ENCODE results near the gene LYRM1.

The LYRM1 gene

DNA sequence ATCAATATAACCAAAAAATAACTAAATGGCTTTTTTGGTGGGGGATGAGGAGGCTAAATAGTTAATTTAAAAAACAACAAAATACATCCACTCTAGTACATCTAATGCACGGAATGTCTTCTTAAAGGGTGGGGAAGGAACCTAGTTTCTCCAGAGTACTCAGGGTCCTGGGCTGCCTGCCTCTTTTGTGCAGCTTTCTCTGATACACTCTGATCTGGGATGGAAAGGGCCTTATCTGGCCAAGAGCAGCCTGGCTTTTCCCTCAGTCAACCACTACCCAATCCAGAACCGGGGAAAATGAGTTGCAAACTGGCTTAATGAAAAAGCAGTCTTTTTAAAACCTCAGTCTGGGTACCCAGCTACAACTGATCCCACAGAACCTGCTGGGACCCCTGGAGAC lies 43.3 kb upstream of the LYRM1 start:
- Histone ChIP-seq H3K27ac (ENCODE audit: low read depth, low read length) (no peak overlapping the region), H3F3A (ENCODE audit: insufficient read depth) (no peaks in the 10 kb centered on the region), H3K79me2 (ENCODE audit: insufficient read depth, low read length) (no peaks in the 10 kb centered on the region), H3K27me3 (ENCODE audit: low read length) (no peaks in the 10 kb centered on the region), H3K4me2 (ENCODE audit: low read depth, low read length, poor library complexity, severe bottlenecking) (no peak overlapping the region), H3K36me3 (ENCODE audit: low read length) (no peaks in the 10 kb centered on the region), H3K9me2 (replicated peaks; ENCODE audit: insufficient read depth, low read length) (no peaks in the 10 kb centered on the region), H3K9ac (ENCODE audit: low read length) (no peak overlapping the region), H3K4me3 (ENCODE audit: insufficient read depth, low read length, poor library complexity, severe bottlenecking) (no peak overlapping the region), H3K9me3 (ENCODE audit: insufficient read depth, low read length) (no peaks in the 10 kb centered on the region), H2AFZ (ENCODE audit: low read depth, low read length, severe bottlenecking) (no peak overlapping the region), H4K20me1 (ENCODE audit: low read depth, low read length) (no peaks in the 10 kb centered on the region)
- no peak for TF ChIP-seq EZH2phosphoT487 (conservative IDR thresholded peaks at IDR 0.05; ENCODE audit: low read length)
- TF ChIP-seq, protein P1, sequence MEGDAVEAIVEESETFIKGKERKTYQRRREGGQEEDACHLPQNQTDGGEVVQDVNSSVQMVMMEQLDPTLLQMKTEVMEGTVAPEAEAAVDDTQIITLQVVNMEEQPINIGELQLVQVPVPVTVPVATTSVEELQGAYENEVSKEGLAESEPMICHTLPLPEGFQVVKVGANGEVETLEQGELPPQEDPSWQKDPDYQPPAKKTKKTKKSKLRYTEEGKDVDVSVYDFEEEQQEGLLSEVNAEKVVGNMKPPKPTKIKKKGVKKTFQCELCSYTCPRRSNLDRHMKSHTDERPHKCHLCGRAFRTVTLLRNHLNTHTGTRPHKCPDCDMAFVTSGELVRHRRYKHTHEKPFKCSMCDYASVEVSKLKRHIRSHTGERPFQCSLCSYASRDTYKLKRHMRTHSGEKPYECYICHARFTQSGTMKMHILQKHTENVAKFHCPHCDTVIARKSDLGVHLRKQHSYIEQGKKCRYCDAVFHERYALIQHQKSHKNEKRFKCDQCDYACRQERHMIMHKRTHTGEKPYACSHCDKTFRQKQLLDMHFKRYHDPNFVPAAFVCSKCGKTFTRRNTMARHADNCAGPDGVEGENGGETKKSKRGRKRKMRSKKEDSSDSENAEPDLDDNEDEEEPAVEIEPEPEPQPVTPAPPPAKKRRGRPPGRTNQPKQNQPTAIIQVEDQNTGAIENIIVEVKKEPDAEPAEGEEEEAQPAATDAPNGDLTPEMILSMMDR (IDR thresholded peaks at IDR 0.05; ENCODE audit: insufficient read depth, low read length, poor library complexity, severe bottlenecking): no peak

DNA sequence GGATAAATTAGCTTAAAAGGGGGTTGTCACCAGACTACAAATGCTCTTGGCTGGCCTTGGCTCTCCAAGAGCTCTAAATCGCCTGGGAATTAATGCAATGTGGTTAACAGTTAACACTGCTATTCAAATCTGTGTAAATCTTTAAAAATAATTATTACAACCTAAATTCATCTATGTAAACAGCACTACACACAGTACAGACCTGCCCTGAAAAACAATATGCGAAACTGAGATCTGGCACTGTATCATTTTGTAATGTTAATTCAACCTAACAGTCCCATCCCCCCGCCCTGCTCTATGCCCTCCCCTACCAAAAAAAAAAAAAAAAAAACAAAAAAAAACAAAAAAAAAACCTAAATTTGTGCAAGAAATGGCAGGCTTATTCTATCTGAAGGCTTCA lies 41.3 kb upstream of the LYRM1 start:
- Histone ChIP-seq H2AFZ (ENCODE audit: low read depth, low read length, severe bottlenecking) (no peak overlapping the region), H3F3A (ENCODE audit: insufficient read depth) (no peaks in the 10 kb centered on the region), H3K9ac (ENCODE audit: low read length) (no peak overlapping the region), H3K27me3 (ENCODE audit: low read length) (no peaks in the 10 kb centered on the region), H3K4me3 (ENCODE audit: insufficient read depth, low read length, poor library complexity, severe bottlenecking) (no peak overlapping the region), H3K27ac (ENCODE audit: low read depth, low read length) (no peak overlapping the region), H3K4me2 (ENCODE audit: low read depth, low read length, poor library complexity, severe bottlenecking) (no peak overlapping the region), H4K20me1 (ENCODE audit: low read depth, low read length) (no peaks in the 10 kb centered on the region), H3K36me3 (ENCODE audit: low read length) (no peaks in the 10 kb centered on the region), H3K9me3 (ENCODE audit: insufficient read depth, low read length) (no peaks in the 10 kb centered on the region), H3K79me2 (ENCODE audit: insufficient read depth, low read length) (no peaks in the 10 kb centered on the region), H3K9me2 (replicated peaks; ENCODE audit: insufficient read depth, low read length) (no peaks in the 10 kb centered on the region)
- no peak for TF ChIP-seq EZH2phosphoT487 (conservative IDR thresholded peaks at IDR 0.05; ENCODE audit: low read length)
- TF ChIP-seq, protein P1 (IDR thresholded peaks at IDR 0.05; ENCODE audit: insufficient read depth, low read length, poor library complexity, severe bottlenecking): no peak

DNA sequence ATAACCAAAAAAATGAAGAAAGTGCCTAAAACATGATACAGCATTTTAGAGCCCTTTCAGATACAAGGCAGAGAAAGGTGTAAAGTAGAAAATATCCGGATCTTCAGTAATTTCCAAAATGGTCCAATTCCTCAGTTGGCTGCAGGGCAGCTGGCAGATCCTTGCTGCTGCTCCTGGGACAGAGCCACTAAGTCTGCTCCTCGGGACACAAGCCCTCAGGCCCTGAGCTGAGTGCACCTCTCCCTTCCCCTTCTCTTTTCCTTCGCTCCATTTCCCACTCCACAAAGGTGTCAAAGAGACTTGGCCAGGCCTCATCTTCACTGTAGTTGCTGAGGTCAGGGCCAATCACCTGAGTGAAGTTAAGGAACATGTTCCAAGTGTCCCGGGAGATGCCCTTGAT lies 40.9 kb upstream of the LYRM1 start:
- Histone ChIP-seq H3K79me2 (ENCODE audit: insufficient read depth, low read length) (no peaks in the 10 kb centered on the region), H3F3A (ENCODE audit: insufficient read depth) (no peaks in the 10 kb centered on the region), H3K9me3 (ENCODE audit: insufficient read depth, low read length) (no peaks in the 10 kb centered on the region), H3K27ac (ENCODE audit: low read depth, low read length) (no peak overlapping the region), H3K9me2 (replicated peaks; ENCODE audit: insufficient read depth, low read length) (no peaks in the 10 kb centered on the region), H3K4me2 (ENCODE audit: low read depth, low read length, poor library complexity, severe bottlenecking) (no peak overlapping the region), H2AFZ (ENCODE audit: low read depth, low read length, severe bottlenecking) (no peak overlapping the region), H3K4me3 (ENCODE audit: insufficient read depth, low read length, poor library complexity, severe bottlenecking) (no peak overlapping the region), H3K36me3 (ENCODE audit: low read length) (no peaks in the 10 kb centered on the region), H4K20me1 (ENCODE audit: low read depth, low read length) (no peaks in the 10 kb centered on the region), H3K9ac (ENCODE audit: low read length) (no peak overlapping the region), H3K27me3 (ENCODE audit: low read length) (no peaks in the 10 kb centered on the region)
- TF ChIP-seq, protein P1 (IDR thresholded peaks at IDR 0.05; ENCODE audit: insufficient read depth, low read length, poor library complexity, severe bottlenecking): no peak
- no peak for TF ChIP-seq EZH2phosphoT487 (conservative IDR thresholded peaks at IDR 0.05; ENCODE audit: low read length)
